IPS-NIHi11 (cell line): ENCODE data around the gene NFATC1.

Source experiments
- DNase-seq: peaks from one replicate; pipeline ENCODE4 v3.0.0; 2012; ENCODE audit warnings: mixed read lengths, low spot score

Gene NFATC1

GRCh38 chr18:79508565-79509535 lies 113.1 kb downstream of the NFATC1 start:
- no peak for DNase-seq

DNA sequence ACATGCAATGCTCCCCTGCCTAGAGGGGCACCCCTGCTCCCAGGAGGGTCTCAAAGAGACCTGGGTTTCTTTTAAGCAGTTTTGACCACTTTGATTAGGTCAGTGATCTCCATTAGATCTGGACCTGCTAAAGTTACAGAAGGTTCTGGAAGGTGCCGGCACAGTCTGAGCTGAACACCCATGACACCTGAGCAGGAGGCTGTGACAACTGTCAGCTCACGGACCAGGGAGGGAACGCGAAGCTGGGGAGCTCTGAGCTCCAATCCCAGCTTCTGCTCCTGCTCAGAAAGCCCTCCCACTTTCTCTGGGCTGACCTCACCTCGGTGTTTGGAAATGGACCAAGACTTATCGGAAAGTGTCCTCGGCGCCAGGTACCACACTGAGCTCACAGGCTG lies 113.8 kb downstream of the NFATC1 start:
- DNase-seq = no peak

- DNase-seq = no peak
Measured at GRCh38 chr18:79510046-79510685, 114.4 kb downstream of the NFATC1 start.

- no peak for DNase-seq
Measured at GRCh38 chr18:79510731-79511241, 115.1 kb downstream of the NFATC1 start.

- DNase-seq = no peak
Measured at GRCh38 chr18:79511271-79511670, 115.5 kb downstream of the NFATC1 start.

DNA sequence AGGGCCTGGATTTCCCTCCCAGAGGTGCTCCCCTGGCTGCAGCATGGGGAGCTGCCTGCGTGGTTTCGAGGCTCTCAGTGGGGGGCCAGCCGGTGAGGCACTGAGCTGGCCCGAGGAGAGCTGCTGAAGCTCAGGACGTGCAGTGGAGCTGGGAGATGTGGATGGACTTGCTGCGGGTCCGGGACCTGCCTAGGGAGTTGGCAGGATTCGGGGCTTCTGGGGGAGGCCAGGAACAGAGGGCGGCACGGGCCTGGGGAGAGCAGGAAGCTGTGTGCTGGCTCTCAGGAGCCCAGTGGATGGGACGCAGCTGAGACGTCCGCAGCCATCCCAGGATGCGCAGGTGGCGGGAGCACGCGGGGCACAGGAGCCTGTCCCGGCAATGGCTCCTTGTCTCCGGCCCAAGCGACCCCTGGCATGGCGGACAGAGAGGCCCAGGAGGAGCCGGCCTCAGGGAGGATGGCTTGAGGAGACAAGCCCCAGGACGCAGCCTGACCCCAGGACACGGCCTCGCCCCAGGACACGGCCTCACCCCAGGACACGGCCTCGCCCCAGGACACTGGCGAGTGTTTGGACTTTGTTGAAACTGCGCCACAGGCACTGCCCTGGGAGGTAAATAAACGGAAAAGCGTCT lies 116.1 kb downstream of the NFATC1 start:
- DNase-seq = no peak

DNA sequence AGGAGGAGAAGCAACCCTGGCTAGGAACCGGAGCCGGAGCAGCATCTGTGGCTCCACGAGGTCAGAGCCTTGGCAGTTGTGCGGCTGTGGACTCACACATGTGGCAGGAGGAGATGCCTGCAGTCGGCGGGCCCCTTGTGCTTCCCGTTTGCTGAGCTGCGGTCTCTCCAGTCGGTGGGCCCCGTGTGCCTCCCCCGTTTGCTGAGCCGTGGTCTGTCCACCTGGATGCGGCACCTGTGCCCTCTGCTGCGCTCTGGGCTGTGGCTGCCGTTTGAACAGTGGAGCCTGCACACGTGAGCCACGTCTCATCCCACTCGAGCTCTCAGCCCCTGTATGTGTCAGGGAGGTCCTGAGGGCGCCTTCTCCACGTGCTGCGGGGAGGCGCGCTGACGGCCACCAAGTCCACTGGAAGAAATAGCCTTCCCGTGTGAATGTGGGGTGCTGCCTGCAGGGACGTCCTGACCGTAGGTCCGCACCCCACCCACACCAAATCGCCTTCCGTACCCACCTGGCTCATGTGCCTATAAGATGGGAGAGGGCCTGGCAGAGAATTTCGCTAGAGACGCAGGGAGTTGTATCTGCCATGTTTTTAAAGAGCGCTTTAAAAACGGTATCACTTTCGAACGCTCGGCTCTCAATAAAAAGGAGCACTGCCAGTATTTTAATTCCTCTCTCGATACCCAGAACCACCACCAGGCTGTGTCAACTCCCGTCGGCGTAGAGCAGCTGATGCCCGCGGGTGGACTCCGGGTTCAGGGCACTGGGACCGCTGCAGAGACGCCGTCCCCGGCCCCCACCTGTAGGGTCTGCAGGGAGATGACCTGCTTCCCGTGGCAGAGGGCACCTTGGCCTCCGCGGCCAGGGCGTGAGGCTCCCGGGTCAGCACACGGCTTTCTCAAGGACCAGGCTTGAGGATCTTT lies 117.0 kb downstream of the NFATC1 start:
- DNase-seq = no peak

DNA sequence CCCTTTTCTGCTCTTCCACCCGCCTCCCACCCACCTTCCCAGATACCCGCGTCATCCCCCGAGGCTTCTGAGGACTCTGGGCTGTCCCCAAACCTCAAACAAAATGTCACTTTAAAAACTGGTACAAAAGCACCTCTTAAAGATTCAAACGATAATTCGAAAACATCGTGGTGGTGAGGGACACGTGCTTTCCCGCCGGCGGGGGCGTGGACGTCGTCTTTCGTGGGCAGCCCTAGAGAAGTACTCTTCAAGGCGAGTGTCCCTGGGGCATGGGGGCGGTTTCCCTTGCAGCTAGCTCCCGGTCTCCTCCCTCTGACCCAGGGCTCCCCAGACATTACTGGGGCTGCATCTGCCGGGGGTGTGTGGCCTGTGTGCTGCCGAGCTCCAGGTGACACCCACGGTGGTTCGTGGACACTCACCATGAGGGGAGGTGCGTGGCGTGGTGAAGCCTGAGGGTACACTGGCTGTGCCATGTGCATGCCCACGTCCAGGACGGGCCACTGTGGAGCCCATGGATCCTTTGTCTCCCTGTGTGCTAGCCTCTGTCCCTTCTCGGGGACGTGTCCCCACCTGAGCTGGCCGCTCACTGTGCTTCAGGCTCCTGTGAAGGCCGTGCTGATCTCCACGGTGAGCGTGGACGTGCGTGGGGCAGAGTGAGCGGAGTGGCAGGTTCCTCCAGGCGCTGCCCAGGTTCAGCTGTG lies 117.8 kb downstream of the NFATC1 start:
- no peak for DNase-seq

GRCh38 chr18:79515331-79515730 lies 119.6 kb downstream of the NFATC1 start:
- no peak for DNase-seq

DNA sequence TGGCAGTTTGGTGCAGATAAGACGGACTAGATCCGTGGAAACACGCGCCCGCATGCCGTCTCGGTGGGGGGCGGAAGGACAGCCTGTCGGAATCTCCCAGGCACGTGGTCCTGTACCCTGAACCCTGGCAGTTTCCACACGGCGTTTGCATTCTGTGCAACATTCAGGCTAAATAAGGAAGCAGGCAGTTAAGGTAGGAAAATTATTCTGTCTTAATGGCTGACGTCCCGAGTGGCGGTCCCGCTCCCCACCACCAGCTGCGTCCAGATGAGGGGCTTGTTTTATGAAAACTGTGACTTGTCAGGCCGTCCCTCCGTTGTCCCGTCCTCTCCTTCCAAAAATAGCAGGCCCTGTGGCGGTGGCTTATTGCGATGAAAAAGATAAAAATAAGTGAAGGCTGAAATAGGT lies 120.2 kb downstream of the NFATC1 start:
- no peak for DNase-seq

DNA sequence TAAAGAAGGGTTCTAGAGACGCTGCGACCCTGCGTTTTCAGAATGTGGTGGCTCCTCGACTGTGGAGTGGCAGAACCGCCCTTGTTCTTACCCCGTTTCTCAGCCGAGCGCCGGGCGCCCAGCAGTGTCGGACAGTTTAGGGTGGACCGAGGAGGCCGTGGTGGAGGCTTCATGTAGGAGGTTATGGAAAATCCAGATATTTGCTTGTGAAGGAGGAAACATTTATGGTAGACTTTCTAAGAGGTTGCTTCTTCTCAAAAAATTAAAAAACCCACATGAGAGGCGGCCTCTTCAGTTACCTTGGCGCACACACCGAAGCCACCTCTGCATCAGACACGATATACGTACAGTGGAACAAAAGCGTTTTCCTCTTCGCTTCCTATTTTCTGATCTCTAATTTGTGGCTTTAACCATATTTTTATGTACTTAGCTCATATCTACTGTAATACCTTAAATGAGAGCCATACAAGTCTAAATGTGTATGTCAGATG lies 120.8 kb downstream of the NFATC1 start:
- no peak for DNase-seq

- DNase-seq = no peak
Measured at GRCh38 chr18:79517341-79517740, 121.6 kb downstream of the NFATC1 start.

GRCh38 chr18:79518028-79518682 lies 122.4 kb downstream of the NFATC1 start:
- DNase-seq = no peak

GRCh38 chr18:79518683-79519128 lies 123.0 kb downstream of the NFATC1 start:
- DNase-seq = no peak

DNA sequence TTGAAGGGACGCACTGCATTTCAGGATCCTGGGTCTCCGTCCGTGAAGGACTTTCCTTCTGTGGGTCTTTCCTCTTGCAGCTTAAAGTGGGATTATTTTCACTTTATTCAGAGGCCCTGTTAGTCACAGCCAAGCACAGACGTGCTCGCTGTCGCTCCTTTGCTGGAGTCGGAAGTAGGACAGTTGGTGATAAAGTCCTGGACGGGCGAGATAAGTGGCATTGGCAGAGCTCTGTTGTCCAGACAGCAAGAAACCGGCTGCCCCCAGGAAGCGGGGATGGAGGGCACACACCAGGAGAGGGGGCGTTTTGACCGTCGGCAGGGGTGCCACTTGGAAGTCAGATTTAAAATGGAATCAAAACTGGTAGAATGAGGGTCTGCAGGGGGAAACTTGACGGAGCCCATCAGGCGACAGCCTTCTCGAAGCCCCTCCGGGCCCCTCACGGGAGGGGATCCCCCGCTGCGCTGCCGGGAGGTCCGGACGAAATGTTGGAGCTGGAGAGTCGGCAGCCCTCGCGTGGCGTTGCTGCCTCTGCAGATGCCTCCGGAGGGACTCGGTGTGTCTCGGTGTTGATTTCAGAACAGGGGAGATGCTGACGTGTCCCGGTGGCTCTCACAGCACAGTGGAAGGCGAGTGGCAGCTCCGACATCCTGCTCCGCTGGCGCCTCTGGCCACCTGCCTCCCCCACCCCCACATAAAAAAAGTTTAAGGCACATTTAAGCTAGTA lies 124.2 kb downstream of the NFATC1 start:
- DNase-seq = no peak

GRCh38 chr18:79520478-79521390 lies 125.0 kb downstream of the NFATC1 start:
- DNase-seq = no peak

DNA sequence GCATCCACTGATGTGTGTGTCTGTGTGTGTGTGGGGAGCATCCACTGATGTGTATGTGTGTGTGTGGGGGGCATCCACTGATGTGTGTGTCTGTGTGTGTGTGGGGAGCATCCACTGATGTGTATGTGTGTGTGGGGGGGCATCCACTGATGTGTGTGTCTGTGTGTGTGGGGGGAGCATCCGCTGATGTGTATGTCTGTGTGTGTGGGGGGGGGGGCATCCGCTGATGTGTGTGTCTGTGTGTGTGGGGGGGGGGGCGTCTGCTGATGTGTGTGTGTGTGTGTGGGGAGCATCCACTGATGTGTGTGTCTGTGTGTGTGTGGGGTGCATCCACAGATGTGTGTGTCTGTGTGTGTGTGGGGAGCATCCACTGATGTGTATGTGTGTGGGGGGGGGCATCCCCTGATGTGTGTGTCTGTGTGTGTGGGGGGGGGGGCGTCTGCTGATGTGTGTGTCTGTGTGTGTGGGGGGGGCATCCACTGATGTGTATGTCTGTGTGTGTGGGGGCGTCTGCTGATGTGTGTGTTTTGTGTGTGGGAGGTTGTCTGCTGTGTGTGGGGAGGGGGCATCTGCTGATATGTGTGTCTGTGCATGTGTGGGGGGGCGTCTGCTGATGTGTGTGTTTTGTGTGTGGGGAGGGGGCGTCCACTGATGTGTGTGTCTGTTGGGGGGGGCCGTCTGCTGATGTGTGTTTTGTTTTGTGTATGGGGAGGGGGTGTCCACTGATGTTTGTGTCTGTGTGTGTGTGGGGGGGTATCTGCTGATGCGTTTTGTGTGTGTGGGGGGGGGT lies 125.9 kb downstream of the NFATC1 start:
- no peak for DNase-seq
